Activated gamma-delta T cell treated with Interleukin-2 at 50 U/mL for 16 hours (primary cell): ENCODE results near the gene OR6X1.
"Not testable (repeated sequence)": the region's sequence is repeated elsewhere in the genome, so short reads cannot be mapped to it uniquely, and the experiment has no call there.

Experiments used
- DNase-seq: peaks from one replicate; pipeline ENCODE4 v3.0.0-alpha.2; 2020

OR6X1 gene

DNA sequence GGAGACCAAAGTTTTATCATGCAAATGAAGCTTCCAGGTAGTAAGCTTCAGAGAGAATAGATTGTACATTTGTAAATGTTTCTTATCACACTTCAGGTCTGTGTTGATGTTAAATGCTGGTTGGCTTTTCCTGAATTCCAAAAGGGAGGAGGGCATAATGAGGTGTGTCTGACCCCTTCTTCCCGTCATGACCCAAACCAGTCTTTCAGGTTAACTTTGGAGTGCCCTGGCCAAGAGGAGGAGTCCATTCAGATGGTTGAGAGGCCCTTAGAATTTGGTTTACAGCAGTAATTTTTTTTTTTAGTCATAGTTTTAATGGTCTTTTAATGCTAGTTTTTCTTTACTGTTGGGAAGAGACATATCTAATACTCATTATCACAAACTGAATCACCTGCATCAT is 2.5 kb downstream of the OR6X1 start:
- no peak for DNase-seq

- DNase-seq: not testable (repeated sequence)
These were observed 6.0 kb downstream of the OR6X1 start for GRCh38 chr11:123748349-123748748.

GRCh38 chr11:123745764-123746451 is 8.4 kb downstream of the OR6X1 start:
- DNase-seq: no peak

GRCh38 chr11:123742724-123743120 is 11.6 kb downstream of the OR6X1 start:
- no peak for DNase-seq

GRCh38 chr11:123742031-123742723 is 12.1 kb downstream of the OR6X1 start:
- DNase-seq: no peak

- peak; percentile 89 for DNase-seq
These were observed 12.9 kb downstream of the OR6X1 start, which contains the start of gene ZNF202 for GRCh38 chr11:123741159-123742030. Gene ZNF202 (minus strand): TSS chr11:123741660. CDS start chr11:123730888, 10,772 bp downstream.

DNA sequence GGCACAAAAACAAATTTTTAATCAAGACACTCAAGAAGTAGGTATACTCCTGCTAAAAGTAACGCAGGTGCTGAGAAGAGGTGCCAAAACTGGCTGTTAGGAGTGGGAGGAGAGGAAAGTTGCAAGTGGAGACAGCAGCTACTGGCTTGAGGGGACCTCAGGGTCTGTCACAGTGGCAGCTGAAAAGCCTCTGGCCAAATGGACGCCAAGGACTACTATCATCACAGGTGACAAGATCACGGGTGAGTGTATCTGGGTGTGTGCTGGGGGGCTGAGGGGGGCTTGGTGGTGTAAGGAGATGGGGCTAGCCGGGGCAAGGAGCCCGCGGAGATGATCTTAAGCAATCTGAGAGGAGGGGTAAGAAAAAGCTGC is 13.5 kb downstream of the OR6X1 start:
- no peak for DNase-seq

GRCh38 chr11:123738374-123738773 is 15.9 kb downstream of the OR6X1 start:
- no peak for DNase-seq

DNA sequence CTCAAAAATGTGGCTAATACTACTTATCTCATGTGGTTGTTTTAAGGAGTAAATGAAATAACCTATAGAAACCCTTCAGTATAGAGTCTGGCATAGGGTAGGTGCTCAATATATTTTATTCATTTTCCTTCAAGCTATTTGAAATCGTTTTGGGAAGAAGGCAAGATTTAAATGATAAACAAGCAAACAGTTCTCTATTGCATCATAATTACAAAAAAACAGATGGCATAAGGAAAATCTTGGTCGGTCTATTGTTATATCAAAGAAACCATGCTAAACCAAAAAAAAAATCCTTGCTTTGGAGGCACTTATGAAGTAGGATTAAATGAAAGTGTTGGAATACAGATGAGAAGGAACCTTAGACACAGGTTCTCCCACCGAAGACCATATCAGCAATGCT is 17.5 kb downstream of the OR6X1 start:
- no peak for DNase-seq

GRCh38 chr11:123729602-123730001 is 24.7 kb downstream of the OR6X1 start:
- no peak for DNase-seq

DNA sequence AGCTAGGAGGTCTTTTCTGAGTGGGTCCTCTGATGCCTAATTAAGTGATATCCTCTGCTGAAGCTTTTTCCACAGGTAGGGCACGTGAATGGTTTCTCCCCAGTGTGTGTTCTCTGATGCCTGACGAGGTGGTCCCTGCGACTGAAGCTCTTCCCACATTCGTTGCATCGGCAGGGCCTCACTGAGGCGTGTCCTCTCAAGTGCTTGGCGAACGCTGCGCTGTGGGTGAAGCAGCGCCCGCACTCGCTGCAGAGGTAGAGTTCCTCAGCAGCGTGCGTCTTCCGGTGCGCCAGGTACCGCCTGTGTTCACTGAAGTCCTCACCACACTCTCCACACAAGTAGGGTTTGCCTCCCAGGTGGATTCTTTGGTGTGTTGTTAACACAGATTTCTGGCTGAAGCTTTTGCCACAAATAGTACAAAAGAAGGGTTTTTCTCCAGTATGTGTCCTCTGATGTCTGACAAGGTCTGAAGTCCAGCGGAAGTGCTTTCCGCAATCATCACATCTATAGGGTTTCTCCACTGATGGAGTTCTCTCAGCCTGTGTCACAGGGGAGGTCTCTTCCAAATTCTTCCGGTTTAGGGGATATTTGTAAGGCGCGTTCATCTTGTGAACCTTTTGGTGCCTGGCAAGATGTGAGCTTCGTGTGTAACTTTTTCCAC is 28.2 kb downstream of the OR6X1 start:
- no peak for DNase-seq

GRCh38 chr11:123719452-123719851 is 34.9 kb downstream of the OR6X1 start:
- DNase-seq: no peak

GRCh38 chr11:123718469-123718868 is 35.8 kb downstream of the OR6X1 start:
- DNase-seq: no peak

DNA sequence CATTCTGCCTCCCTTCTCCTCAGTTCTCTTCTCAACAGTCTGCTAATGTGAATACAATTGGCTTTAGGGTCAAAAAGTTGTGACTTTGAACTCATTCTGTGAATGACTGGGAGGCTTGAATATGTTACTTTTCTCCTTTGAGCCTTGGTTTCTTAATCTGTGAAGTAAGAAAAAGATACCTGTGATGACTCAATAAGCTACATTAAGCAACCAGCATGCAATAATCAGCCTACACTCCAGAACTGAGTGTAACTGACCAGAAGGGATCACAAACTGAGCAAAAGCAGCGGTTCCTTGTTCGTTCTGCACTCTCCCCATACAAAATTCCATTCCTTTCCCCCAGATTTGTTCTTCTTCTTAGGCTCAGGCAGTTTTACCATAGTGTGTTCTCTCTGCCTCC is 36.3 kb downstream of the OR6X1 start:
- no peak for DNase-seq

GRCh38 chr11:123712627-123713026 is 41.7 kb downstream of the OR6X1 start:
- not testable (repeated sequence) for DNase-seq

GRCh38 chr11:123707606-123708205 is 46.6 kb downstream of the OR6X1 start:
- DNase-seq: peak; percentile 50

DNA sequence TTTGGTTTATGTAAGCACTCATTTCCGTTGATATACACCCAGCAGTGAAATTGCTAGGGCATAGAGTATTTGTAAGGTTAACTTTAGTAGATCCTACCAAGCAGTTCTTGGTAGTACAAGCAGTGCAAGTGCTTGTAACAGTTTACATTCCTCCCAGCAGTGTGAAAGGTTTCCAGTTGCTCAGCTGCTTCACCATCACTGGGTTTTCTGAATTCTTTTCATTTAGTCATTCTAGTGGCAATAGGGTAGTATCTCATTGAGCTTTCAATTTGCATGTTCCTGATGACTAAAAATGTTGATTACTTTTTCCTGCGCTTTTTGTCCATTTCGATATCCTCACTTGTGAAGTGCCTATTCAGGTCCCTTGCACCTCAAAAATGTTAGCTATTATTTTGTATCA is 47.1 kb downstream of the OR6X1 start:
- no peak for DNase-seq

- DNase-seq: no peak
These were observed 50.0 kb downstream of the OR6X1 start for GRCh38 chr11:123704341-123704740.
